ENCODE data around the gene CALN1. TPM values are rescaled to one million over a fixed set of nuclear protein-coding genes. Genes with fewer than 3 reads are reported as not detected.

Gene CALN1
- total RNA-seq, 1 experiment from 2014 or later = 0.05 TPM

DNA sequence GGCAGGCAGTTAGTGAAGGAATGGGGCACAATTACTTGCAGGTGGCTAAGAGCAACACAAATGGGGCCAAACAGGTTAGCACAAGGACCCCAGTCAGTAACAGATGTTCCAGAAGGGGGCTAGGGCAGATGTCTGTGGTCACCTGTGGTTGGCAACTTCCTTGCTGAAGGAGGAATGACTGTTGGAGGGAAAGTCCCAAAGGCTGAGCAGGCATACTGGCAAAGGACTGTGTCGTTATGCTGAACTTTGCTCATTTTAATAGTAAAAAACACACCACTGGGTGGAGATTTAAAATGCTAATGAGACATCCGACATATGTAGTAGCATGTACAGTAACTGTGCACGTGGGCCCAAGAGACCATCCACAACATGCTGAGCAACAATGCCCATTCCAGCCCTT lies 511.6 kb downstream of the CALN1 start:
- no peak overlapping the region for H3K4me3 ChIP-seq (ENCODE audit: low read depth in 2 of 2, low read length in 2 of 2)
- no peaks in the 10 kb centered on the region for H3K9me3 ChIP-seq (ENCODE audit: control insufficient read depth, insufficient read depth, low read depth, low read length)
- in situ Hi-C loops (cut with HindIII; ENCODE audit: low pct_unique_long_range_greater_than_20kb, low sequenced_read_pairs) = no loop called here
- H3K4me1 ChIP-seq (ENCODE audit: control insufficient read depth, insufficient read depth, low read length) = no peaks in the 10 kb centered on the region
- ATAC-seq (no peak), DNase-seq (ENCODE audit: low read depth, low spot score) (no peak)
- BruUV-seq (replicated peaks) = no TSS peak
- intact Hi-C loops (cut with micrococcal nuclease; ENCODE audit: unreplicated experiment) = no loop called here
- ChIA-PET POLR2A (no interaction called here), CTCF (no interaction called here)
- no peaks in the 10 kb centered on the region for H3K36me3 ChIP-seq (ENCODE audit: control insufficient read depth, insufficient read depth, low read length)
- no peaks in the 10 kb centered on the region for H3K27me3 ChIP-seq (ENCODE audit: control insufficient read depth, insufficient read depth, low read length)
- no peak overlapping the region for H3K27ac ChIP-seq (ENCODE audit: low read length)
- TF ChIP-seq, protein P1, sequence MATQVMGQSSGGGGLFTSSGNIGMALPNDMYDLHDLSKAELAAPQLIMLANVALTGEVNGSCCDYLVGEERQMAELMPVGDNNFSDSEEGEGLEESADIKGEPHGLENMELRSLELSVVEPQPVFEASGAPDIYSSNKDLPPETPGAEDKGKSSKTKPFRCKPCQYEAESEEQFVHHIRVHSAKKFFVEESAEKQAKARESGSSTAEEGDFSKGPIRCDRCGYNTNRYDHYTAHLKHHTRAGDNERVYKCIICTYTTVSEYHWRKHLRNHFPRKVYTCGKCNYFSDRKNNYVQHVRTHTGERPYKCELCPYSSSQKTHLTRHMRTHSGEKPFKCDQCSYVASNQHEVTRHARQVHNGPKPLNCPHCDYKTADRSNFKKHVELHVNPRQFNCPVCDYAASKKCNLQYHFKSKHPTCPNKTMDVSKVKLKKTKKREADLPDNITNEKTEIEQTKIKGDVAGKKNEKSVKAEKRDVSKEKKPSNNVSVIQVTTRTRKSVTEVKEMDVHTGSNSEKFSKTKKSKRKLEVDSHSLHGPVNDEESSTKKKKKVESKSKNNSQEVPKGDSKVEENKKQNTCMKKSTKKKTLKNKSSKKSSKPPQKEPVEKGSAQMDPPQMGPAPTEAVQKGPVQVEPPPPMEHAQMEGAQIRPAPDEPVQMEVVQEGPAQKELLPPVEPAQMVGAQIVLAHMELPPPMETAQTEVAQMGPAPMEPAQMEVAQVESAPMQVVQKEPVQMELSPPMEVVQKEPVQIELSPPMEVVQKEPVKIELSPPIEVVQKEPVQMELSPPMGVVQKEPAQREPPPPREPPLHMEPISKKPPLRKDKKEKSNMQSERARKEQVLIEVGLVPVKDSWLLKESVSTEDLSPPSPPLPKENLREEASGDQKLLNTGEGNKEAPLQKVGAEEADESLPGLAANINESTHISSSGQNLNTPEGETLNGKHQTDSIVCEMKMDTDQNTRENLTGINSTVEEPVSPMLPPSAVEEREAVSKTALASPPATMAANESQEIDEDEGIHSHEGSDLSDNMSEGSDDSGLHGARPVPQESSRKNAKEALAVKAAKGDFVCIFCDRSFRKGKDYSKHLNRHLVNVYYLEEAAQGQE (IDR thresholded peaks at IDR 0.05; ENCODE audit: insufficient read depth in 1 of 2, low read depth in 2 of 2, low read length in 1 of 2) = no peak
- TF ChIP-seq POLR2AphosphoS5 (IDR thresholded peaks at IDR 0.05; ENCODE audit: low read depth, low read length) (no peak), SIN3A (IDR thresholded peaks at IDR 0.05; ENCODE audit: borderline replicate concordance, insufficient read depth, low read depth, low read length) (no peak), TCF7L2 (IDR thresholded peaks at IDR 0.05; ENCODE audit: low read depth, low read length) (no peak)
- TF ChIP-seq, protein P2, sequence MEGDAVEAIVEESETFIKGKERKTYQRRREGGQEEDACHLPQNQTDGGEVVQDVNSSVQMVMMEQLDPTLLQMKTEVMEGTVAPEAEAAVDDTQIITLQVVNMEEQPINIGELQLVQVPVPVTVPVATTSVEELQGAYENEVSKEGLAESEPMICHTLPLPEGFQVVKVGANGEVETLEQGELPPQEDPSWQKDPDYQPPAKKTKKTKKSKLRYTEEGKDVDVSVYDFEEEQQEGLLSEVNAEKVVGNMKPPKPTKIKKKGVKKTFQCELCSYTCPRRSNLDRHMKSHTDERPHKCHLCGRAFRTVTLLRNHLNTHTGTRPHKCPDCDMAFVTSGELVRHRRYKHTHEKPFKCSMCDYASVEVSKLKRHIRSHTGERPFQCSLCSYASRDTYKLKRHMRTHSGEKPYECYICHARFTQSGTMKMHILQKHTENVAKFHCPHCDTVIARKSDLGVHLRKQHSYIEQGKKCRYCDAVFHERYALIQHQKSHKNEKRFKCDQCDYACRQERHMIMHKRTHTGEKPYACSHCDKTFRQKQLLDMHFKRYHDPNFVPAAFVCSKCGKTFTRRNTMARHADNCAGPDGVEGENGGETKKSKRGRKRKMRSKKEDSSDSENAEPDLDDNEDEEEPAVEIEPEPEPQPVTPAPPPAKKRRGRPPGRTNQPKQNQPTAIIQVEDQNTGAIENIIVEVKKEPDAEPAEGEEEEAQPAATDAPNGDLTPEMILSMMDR (IDR thresholded peaks at IDR 0.05) = no peak

DNA sequence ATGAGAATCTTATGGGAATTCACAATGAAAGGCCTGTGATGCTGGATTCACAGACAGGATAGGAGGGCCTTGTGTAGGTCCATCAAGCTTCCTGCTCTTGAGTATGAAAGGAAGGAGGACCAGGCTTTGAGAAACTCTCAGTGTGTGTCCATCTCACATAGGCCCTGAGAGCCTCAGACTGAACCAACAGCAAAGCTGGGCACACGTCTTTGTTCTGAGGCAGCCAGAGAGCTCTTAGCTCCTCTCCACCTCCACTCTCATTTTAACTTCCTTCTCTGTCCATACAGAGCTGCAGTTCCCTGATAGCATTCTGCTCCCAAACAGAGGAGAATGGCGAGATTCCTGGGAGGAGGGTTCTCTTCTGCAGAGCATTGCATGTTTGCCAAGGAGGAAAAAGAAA lies 515.6 kb downstream of the CALN1 start:
- Histone ChIP-seq H3K27me3 (ENCODE audit: control insufficient read depth, insufficient read depth, low read length) (no peaks in the 10 kb centered on the region), H3K36me3 (ENCODE audit: control insufficient read depth, insufficient read depth, low read length) (no peaks in the 10 kb centered on the region), H3K4me1 (ENCODE audit: control insufficient read depth, insufficient read depth, low read length) (no peaks in the 10 kb centered on the region), H3K4me3 (ENCODE audit: low read depth in 2 of 2, low read length in 2 of 2) (no peak overlapping the region), H3K9me3 (ENCODE audit: control insufficient read depth, insufficient read depth, low read depth, low read length) (no peaks in the 10 kb centered on the region), H3K27ac (ENCODE audit: low read length) (no peak overlapping the region)
- no peak for ATAC-seq
- DNase-seq (ENCODE audit: low read depth, low spot score) = no peak
- intact Hi-C loops (cut with micrococcal nuclease; ENCODE audit: unreplicated experiment) = no loop called here
- POLR2A ChIA-PET = no interaction called here
- TF ChIP-seq POLR2AphosphoS5 (IDR thresholded peaks at IDR 0.05; ENCODE audit: low read depth, low read length) (no peak), SIN3A (IDR thresholded peaks at IDR 0.05; ENCODE audit: borderline replicate concordance, insufficient read depth, low read depth, low read length) (no peak)
- TF ChIP-seq, protein P1 (IDR thresholded peaks at IDR 0.05; ENCODE audit: insufficient read depth in 1 of 2, low read depth in 2 of 2, low read length in 1 of 2) = no peak
- no TSS peak for BruUV-seq (replicated peaks)
- in situ Hi-C loops (cut with HindIII; ENCODE audit: low pct_unique_long_range_greater_than_20kb, low sequenced_read_pairs) = no loop called here
- CTCF ChIA-PET = no interaction called here

Measured in Panc1 (cell line).